Right ventricle myocardium inferior (tissue), 1 donor: Measurements from ENCODE around the gene KCNE2. TPM values are rescaled to one million over a fixed set of nuclear protein-coding genes. Genes with fewer than 3 reads are reported as not detected.

Experiments used
- ATAC-seq: fragments of 200-7000 bp; cut with Tn5 transposase; one replicate; pipeline ENCODE4 v1.9.1; 2020; ENCODE audit warnings: mild to moderate bottlenecking, moderate library complexity
- DNase-seq: peaks from one replicate; pipeline ENCODE4 v3.0.0; 2021; ENCODE audit errors: missing footprints
- intact Hi-C: fragments of 100-400 bp; cut with DNase I; formaldehyde crosslinking; loops from one replicate; pipeline ENCODE4 v1.11.0; 2022
- long read RNA-seq: library from polyadenylated mRNA; unstranded; transcript quantifications from one replicate; pipeline ENCODE4 v2.0.0, GENCODE V29; 2021
- total RNA-seq: library from RNA; stranded (reverse); fragmentation: NEBNext Ultra II Directional; extraction: Animal tissue kit (Norgen Biotek cat#: 25700); gene quantifications from one replicate; pipeline ENCODE4 v1.2.1, GENCODE V29; 2021
- donor health status: DM: no; HTN: yes; CAD: no; lungs with severe emphysema.

The KCNE2 gene, protein sequence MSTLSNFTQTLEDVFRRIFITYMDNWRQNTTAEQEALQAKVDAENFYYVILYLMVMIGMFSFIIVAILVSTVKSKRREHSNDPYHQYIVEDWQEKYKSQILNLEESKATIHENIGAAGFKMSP
- not detected for total RNA-seq
- long read RNA-seq: 0 reads

DNA sequence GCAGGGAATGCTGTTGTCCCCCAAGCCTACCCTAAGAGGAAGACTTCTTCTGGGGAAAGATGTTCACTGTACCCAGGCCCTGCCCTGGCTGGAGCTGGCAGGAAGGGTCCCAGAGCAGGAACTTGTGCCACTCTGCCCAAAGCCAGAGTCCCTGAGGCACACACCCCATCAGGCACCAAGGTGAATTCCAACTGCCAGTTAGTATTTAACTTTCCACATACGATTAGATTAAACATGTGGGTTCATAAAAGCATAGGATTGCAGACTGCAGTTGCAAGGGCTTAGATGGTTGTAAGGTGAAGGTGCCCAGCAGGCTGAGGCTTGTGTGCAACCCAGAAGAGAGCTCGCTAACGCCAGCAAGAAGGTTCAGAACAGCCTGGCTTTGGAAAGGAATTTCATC is at the start of gene KCNE2:
Gene KCNE2, plus strand, starts transcription at position 274 of the 400 bp plus-strand sequence. CDS start 6,473 bp downstream, outside the sequence.
- DNase-seq (no peak), ATAC-seq (no peak)
- intact Hi-C loops: no loop called here

DNA sequence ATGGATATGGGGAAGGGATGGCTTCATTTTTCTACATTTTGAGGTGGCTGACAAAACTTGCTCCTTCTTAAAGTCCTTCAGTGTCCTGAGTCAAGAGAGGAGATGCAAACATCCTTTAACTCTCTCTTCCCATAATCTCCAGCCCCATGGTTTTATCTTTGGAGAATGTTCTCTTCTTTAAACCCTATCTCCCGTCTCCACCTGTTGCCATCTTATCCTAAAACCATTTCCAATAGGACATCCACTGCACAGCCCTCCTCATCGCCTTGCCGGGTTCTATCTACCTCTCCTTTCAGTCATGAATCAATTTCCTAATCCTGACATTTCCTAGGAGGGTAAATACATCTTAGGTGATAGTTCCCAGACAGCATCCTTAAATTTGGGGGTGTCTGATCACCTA is 44.2 kb upstream of the KCNE2 start:
- intact Hi-C loops: no loop called here
- no peak for ATAC-seq
- DNase-seq: no peak

DNA sequence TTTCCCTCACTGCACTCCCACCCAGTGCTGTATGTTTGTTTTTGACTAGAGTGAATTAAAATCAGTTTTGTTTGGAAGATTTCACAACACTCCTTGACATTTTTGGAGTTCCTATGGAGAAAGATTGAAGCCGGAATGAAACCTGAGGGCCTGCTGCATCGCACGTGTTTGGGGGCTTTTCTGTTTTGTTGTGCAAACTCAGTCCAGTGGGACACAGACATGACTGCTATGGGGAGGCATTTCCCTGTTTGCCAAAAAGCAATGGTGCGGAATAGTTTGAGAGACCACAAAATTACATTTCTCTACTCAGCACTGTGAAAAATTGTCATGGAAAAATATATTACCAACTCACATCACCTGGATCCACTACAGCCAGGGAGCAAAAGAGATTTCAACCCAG is 43.8 kb upstream of the KCNE2 start:
- intact Hi-C loops: no loop called here
- DNase-seq (no peak), ATAC-seq (no peak)

DNA sequence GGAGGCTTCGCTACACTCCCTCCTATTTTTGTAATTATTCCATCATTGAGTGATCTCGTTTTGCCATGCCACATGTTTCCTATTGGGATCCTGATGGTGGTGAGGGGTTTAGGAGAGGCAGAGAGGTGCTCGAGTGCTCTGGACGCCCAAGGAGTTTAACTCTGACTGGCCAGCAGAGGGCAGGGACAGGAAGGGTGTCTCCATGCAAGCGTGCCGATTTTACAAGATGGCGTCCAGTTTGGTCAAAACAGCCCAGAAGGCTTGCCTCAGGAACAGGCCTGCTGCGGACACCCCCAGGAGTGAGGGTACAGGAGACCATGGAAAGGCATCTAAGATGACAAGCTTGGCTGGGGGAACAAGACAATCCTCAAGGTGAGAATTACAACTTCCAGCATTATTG is 33.8 kb upstream of the KCNE2 start:
- no peak for DNase-seq
- intact Hi-C loops: loop anchor here (10.0 kb wide), 1 partner anchor 405 kb away; no protein-coding TSS in a partner anchor
- no peak for ATAC-seq

DNA sequence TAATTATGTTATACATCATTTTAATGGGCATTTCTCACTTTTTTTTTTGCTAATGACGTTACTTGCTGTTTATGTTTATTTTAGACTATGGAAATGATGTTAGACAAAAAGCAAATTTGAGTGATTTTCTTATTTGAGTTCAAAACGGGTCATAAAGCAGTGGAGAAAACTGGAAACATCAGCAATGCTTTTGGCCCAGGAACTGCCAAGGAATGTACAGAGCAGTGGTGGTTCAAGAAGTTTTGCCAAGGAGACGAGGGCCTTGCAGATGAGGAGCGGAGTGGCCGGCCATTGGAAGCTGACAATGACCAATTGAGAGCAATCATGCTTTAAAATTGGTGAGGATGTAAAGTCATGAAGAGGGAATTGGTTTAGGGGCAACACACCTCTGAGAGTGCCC is 32.1 kb upstream of the KCNE2 start:
- intact Hi-C loops: loop anchor here (10.0 kb wide), 1 partner anchor 407 kb away; no protein-coding TSS in a partner anchor
- no peak for ATAC-seq
- DNase-seq: no peak

DNA sequence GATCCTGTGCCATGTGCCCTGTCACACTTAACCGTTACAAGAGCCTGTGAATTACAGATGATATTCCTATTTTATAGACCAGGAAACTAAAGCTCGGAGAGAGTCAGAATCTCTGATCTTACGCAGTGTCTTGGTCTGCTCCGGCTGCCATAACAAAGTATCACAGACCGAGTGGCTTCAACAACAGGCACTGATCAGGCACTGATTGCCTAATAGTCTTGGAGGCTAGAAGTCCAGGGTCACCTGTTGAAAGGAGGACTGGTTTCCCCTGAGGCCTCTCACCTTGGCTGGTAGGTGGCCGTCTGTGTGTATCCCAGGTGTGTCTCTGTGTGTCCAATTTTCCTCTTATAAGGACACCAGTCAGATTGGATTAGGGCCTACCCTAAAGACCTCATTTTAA is 31.5 kb upstream of the KCNE2 start:
- intact Hi-C loops: loop anchor here (10.0 kb wide), 1 partner anchor 408 kb away; no protein-coding TSS in a partner anchor
- ATAC-seq (no peak), DNase-seq (no peak)

DNA sequence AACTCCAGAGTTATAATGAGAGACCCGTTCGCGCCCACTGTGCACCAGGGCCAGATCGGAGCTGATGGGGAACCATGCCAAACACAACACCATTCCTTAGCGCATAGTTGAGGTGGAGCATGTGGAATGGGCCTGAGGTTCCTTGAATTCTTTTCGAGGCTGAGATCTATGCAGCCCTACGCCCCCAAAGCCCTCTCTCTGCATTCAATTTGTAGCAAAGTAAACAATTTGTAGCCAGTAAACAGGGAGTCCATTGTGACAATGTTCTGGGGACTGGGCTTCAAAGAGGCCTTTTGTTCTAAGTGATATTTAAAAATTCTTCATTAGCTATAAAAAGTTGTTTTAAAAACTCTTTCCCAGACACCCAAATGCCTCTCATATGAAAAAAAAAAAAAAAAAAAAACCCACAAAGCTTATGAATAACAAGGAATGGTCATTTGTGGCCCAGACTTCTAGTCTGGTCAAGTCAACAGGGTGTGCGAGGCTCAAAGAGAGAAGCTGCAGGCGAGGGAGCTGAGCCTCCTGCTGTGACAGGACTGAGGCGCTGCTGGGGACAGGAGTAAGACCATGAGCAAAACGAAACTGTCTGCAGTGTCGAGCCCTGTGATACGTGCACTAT is 30.6 kb upstream of the KCNE2 start:
- ATAC-seq (no peak), DNase-seq (no peak)
- intact Hi-C loops: loop anchor here (10.0 kb wide), 1 partner anchor 408 kb away; no protein-coding TSS in a partner anchor

DNA sequence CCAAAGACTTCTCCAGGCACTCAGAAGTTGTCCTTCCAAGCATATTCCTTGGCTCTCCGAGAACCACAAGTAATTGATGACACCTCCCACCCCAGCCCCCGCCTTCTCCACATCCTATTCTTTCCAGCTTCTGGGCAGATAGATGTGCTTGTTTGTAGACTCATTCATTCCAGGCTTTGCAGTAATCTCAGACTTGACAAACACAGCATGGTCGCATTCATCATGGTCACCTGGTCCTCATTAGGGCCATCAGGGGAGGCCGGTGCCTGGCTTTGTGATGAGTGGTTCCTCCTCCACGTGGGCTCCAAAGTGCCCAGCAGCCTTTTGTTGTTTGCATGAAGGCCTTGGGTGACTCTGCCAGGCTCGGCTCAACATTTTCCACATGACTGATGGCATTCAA is 28.5 kb upstream of the KCNE2 start:
- intact Hi-C loops: loop anchor here (10.0 kb wide), 1 partner anchor 411 kb away; no protein-coding TSS in a partner anchor
- DNase-seq (no peak), ATAC-seq (no peak)

DNA sequence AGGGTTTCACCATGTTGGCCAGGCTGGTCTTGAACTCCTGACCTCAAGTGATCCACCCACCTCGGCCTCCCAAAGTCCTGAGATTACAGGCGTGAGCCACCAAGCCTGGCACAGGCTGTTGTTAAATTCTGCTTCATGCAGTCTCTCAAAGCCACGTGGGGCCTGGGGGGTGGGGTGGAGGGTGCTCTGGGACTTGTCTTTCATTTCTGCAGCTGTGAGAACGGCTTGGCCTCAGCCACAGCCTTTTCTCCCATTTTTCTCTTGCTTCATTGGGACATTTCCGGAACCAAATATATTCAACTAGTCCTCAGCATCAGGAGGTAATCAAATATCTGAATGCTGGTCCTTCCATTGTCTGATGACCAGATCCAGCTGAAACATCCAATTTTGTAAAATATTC is 27.6 kb upstream of the KCNE2 start:
- peak; percentile 53 for ATAC-seq
- intact Hi-C loops: loop anchor here (10.0 kb wide), 1 partner anchor 411 kb away; no protein-coding TSS in a partner anchor
- no peak for DNase-seq

DNA sequence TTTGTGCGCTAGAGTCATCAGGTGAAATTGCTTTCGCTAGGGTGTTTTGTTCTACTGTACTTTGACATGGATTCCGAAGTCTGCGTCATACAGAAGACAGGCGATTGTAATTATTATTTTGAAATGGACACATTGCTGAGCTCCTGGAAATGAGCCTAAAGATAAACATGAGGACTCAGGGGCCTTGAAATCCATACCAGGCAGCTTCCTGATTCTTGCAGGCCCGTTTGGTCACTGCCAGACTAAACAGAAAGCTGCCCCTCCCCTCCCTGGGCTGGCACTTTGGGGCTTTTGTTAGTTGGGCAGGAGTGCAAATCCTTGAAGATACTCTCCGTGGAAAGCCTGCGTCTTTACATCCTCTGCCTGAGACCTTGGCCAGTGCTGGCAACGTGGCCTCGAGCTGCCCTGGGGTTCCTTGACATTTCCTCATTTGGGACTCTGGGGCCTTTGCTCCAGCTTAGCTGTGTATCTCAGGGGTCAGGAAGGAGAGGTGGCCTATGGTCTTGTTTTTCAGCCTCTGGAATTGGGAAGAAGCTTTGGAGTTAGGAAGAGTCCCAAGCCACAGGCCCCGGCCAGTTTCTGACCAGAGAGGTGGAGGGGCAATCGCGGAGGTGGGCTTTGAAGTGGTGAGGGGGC is 26.9 kb upstream of the KCNE2 start:
- ATAC-seq: no peak
- no peak for DNase-seq
- intact Hi-C loops: loop anchor here (10.0 kb wide), 1 partner anchor 412 kb away; no protein-coding TSS in a partner anchor

DNA sequence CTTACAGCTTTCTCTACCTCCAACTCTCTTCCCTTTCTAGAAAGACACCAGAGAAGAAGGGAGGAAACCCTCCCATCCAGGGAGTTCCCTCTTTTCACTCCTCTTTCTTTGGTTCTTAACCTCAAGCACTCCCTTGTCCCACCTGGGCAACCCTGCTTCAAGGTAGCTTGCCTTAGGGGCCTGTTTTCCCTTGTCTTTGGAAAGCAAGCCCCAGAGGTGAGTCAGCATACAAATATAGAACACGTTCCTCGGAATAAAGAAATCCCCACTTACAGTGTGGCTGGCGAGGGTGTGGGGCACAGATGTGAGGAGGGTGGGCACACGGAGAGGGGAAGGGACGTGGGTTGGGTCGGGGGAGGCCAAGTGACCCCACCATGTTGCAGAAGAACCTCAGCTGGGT is 26.1 kb upstream of the KCNE2 start:
- no peak for ATAC-seq
- DNase-seq: no peak
- intact Hi-C loops: loop anchor here (10.0 kb wide), 1 partner anchor 413 kb away; no protein-coding TSS in a partner anchor

DNA sequence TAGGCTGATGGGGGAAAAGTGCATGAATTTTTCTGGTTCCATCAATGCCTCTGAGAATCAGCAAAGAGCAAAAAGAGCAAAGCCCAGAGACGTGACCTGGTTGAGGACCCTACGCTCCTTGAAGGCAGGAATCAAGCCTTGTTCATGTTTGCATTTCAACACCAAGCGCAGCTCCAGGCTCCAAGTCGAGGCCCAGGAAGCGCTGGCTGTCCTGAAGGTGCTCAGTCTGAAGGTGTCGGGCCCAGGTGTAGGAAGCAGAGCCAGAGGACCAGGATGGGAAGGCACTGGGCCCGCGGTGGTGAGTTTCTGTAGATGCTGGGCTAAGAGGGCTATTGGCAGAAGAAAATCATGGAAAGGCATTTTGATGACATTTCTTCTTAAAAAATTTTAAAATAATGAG is 25.6 kb upstream of the KCNE2 start:
- ATAC-seq: no peak
- intact Hi-C loops: loop anchor here (10.0 kb wide), 1 partner anchor 413 kb away; no protein-coding TSS in a partner anchor
- no peak for DNase-seq

DNA sequence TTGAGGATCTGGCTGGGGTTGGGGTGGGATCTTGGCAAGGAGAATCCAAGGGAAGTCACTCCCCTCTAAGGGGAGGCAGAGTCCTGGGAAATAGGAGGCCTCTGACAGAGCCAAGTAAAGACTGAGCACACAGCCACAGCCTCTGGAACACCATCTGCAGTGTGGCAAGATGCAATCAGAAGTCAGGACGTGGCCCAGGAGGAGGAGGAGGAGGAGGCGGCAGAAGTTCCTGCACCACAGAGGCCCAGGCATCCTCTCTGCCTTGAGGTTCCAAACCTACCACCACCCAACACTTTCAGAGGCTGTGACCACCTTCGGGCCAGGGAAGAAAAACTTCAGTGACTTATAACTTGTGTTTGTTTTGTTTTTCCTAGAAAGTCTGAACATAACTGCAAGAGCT is 23.7 kb upstream of the KCNE2 start:
- no peak for DNase-seq
- intact Hi-C loops: loop anchor here (5.0 kb wide), 1 partner anchor 38 kb away; no protein-coding TSS in a partner anchor
- ATAC-seq: no peak

DNA sequence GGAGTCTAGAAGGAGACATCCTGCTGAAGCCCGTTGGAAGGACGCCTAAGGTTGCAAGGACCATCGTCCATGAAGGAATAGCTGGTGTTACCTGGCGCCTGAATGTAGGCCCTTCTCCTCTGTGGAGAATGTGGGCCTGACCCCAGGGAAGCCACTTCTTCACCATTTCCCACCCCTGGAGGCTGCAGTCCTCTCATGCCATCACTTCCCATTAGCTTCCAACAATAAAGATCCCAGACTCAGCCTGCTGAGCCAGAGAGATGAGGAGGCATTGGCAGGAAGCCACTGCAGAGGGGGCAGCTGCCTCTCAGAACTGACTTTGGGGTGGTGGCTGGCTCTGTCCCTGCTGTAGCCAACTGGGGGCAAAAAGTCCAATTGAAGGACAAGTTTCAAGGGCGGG is 21.3 kb upstream of the KCNE2 start:
- no peak for ATAC-seq
- intact Hi-C loops: loop anchor here (5.0 kb wide), 1 partner anchor 40 kb away; no protein-coding TSS in a partner anchor
- DNase-seq: no peak

DNA sequence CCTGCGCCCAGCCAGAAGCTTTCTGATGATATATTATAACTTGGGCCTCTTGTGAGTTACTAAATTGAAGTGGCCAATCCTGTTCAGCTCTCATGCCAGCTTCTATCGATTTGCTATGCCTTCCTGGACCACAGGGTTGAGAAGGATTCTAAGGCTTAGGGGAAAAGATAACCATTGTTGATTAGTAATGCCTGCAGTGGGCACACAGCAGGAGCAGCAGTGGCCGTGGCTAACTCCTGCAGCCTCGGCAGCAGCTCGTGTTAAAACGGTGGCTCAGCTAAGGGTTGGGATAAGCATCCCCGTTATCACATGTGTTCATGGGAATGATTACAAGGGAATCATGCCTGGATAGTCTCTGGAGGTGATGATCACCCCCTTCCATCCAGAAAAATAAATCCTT is 20.5 kb upstream of the KCNE2 start:
- DNase-seq (no peak), ATAC-seq (peak; percentile 38)
- intact Hi-C loops: loop anchor here (5.0 kb wide), 1 partner anchor 41 kb away; no protein-coding TSS in a partner anchor

DNA sequence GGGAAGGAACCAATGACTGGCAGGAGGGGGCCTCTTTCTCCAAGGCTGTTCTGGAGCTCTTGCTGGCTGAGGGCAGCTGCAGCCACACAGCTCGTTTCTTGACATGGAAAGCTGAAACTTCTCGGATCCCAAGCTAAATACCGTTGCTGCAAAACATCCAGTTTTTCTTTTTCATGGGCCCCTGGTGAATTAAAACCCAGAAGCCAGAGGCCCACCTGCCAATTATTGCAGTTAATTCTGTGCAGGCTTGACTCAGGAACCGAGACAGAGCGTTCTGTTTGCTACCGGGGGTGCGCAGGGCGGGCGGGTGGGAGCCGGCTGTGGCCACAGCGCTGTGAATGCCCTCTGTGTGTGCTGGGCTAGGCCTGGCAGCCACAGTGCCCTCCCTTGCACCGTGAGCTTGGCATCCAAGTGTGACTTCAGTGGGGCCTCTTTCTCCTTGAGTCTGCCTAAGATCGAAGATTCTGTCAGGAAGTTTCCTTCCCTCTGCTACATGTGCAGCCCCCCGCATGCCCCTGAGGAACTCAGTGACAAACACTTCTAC is 19.9 kb upstream of the KCNE2 start:
- ATAC-seq (peak; percentile 47), DNase-seq (no peak)

DNA sequence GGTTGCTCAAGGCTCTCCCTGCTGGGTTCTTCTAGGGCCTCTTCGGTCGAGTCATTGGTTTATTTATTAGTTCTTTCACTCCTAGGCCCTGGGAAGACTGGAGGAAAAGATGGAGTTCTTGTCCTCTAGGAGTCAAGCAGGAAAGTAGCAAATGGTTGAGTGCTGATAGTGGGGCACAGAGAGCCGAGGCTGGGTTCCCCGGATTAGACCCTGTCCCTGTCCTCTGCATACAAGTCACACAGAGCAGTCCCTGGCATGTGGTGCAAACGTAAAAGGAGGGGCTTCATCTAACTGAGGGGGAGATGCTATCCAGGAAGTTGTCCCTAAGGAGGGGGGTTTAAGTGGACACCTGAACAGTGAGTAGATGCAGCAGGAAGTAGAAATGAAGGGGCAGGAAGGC is 19.2 kb upstream of the KCNE2 start:
- ATAC-seq: no peak
- intact Hi-C loops: loop anchor here (5.0 kb wide), 1 partner anchor 42 kb away; no protein-coding TSS in a partner anchor
- DNase-seq: no peak

More for the DNA sequence above, 19.9 kb upstream of the KCNE2 start:
- intact Hi-C loops: loop anchor here (5.0 kb wide), 1 partner anchor 42 kb away; no protein-coding TSS in a partner anchor

DNA sequence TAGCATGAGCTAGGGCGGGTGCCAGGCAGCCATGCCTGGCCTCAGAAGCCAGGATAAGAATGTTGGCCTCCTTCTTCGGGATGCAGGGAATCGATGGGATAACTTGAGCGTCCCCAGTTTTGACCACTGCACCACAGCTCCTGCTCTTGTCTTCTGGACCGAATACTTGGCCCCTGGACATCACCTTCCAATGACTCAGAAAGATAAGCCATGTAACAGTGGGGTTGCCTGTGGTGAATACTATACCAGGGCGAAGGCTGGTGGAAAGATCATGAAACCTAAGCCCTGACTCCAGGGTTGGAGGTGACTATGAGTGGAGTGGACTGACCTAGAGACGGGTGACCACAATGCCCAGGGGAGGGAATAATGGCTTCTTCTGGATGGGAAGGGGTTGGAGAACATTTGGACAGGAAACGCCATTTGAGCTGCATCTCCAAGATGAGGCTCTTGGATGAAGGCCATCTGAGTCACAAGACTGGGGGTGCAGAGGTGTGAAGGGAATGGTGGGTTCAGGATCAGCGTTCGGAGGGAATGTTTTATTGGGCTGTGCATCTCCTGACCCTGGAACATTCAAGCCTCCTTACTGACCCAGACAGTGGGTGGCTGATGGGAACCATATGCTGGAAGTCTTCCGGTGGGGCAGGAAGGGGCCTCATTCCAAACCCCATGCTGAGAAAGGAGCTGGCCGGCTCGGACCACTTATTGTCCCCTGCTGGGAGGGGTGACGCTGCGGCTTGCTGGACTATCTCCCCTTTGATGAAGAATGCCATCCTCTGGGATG is 18.5 kb upstream of the KCNE2 start:
- DNase-seq (no peak), ATAC-seq (peak; percentile 40)
- intact Hi-C loops: loop anchor here (5.0 kb wide), 2 partner anchors 143 to 218 kb away; no protein-coding TSS in a partner anchor
